Testis (tissue), 3 donors: ENCODE results near the gene RAD9B. TPM values are rescaled to one million over a fixed set of nuclear protein-coding genes. Genes with fewer than 3 reads are reported as not detected.

Experiments
- DNase-seq: peaks from one replicate; pipeline ENCODE4 v3.0.0-alpha.2; 2019
- H3K27ac ChIP-seq, 2 donors: fragments of 200-600 bp; sonication (generic); one replicate each; pipeline ENCODE4 v1.5.1; 2019
- H3K27me3 ChIP-seq: fragments of 200-600 bp; sonication (generic); one replicate; pipeline ENCODE4 v1.5.1; 2019
- H3K36me3 ChIP-seq: fragments of 200-600 bp; sonication (generic); one replicate; pipeline ENCODE4 v1.5.1; 2017; ENCODE audit warnings: low read depth; ENCODE audit errors: missing control alignments
- H3K4me1 ChIP-seq: fragments of 200-600 bp; sonication (generic); one replicate; pipeline ENCODE4 v1.5.1; 2019
- H3K4me3 ChIP-seq, 2 donors: fragments of 200-600 bp; sonication (generic); one replicate each; pipeline ENCODE4 v1.5.1; 2017 to 2019
- H3K9me3 ChIP-seq: fragments of 200-600 bp; sonication (generic); one replicate; pipeline ENCODE4 v1.5.1; 2017
- CTCF ChIP-seq, 3 experiments: fragments of 450-650 bp in 2 of 3; fragments of 200-600 bp in 1 of 3; sonication (generic) in 1 of 3; IDR thresholded peaks; one replicate each; pipeline ENCODE4 v1.5.1; 2016 to 2019; ENCODE audit warnings: antibody characterized with exemption in 3 of 3, mild to moderate bottlenecking in 2 of 3, moderate library complexity in 1 of 3
- POLR2A ChIP-seq: fragments of 450-650 bp; IDR thresholded peaks from one replicate; pipeline ENCODE4 v1.6.1; 2017; ENCODE audit warnings: antibody characterized with exemption, mild to moderate bottlenecking, moderate library complexity
- WGBS, 2 donors: methylation state at CpG; one replicate each; pipeline ENCODE4 v1.1.5; 2018; 5-methylcytosine and 5-hydroxymethylcytosine counted together
- intact Hi-C: fragments of 100-400 bp; cut with DNase I; formaldehyde crosslinking; loops from one replicate; pipeline ENCODE4 v1.15.1; 2023; ENCODE audit warnings: low total_unique reads
- polyA plus RNA-seq: library from polyadenylated mRNA; stranded (reverse); fragments of 350-450 nt; fragmentation: Illumina TruSeq; extraction: RNeasy Lipid Tissue Mini Kit (QIAGEN cat#74804); gene quantifications from one replicate; pipeline ENCODE4 v1.2.3, GENCODE V29; 2014; ENCODE audit warnings: low read depth, low replicate concordance; ENCODE audit not compliant: insufficient read depth
- total RNA-seq, 2 donors: library from RNA; depleted of rRNA; stranded (reverse); fragments of >200 nt; gene quantifications; one replicate each; pipeline ENCODE4 v1.2.3, GENCODE V29; 2016

Gene RAD9B
- total and polyA plus RNA-seq, 3 donors from 2014 or later: 12.8 to 29.1 (median 21.8) TPM

GRCh38 chr12:110528277-110528839 lies 26.2 kb downstream of the RAD9B start:
- H3K27me3 ChIP-seq: no peaks in the 10 kb centered on the region
- 91 to 93% methylated on average over 6 of the region's 6 CpGs for WGBS, 2 donors
- H3K36me3 ChIP-seq: no peaks in the 10 kb centered on the region
- H3K4me3 ChIP-seq: no peak overlapping the region
- H3K27ac ChIP-seq: no peak overlapping the region
- peaks cover 6% of the 10 kb centered on the region for H3K4me1 ChIP-seq
- H3K9me3 ChIP-seq: no peaks in the 10 kb centered on the region
- DNase-seq: no peak
- TF ChIP-seq POLR2A: no peak
- no peak for TF ChIP-seq CTCF (IDR thresholded peaks at IDR 0.05)
- intact Hi-C loops: no loop called here

GRCh38 chr12:110530511-110530910 lies 28.4 kb downstream of the RAD9B start:
- H3K27ac ChIP-seq: no peak overlapping the region
- intact Hi-C loops: no loop called here
- 79 to 94% methylated on average over 2 of the region's 2 CpGs for WGBS, 2 donors

GRCh38 chr12:110531741-110532333 lies 29.7 kb downstream of the RAD9B start:
- WGBS, 2 donors: 7 to 15% methylated on average over 2 of the region's 2 CpGs
- TF ChIP-seq CTCF (IDR thresholded peaks at IDR 0.05) (no peak), POLR2A (no peak)
- Histone ChIP-seq H3K4me1 (peaks cover 6% of the 10 kb centered on the region), H3K36me3 (no peaks in the 10 kb centered on the region), H3K27ac (peak overlapping the region in 1 of 2 donors; percentile 11), H3K27me3 (no peaks in the 10 kb centered on the region), H3K9me3 (no peaks in the 10 kb centered on the region), H3K4me3 (no peak overlapping the region)
- no peak for DNase-seq
- intact Hi-C loops: no loop called here

More at GRCh38 chr12:110530511-110530910, 28.4 kb downstream of the RAD9B start:
- no peak for DNase-seq
- peaks cover 6% of the 10 kb centered on the region for H3K4me1 ChIP-seq
- no peaks in the 10 kb centered on the region for H3K27me3 ChIP-seq
- TF ChIP-seq CTCF (IDR thresholded peaks at IDR 0.05) (no peak), POLR2A (no peak)
- H3K9me3 ChIP-seq: no peaks in the 10 kb centered on the region
- no peak overlapping the region for H3K4me3 ChIP-seq
- no peaks in the 10 kb centered on the region for H3K36me3 ChIP-seq

- H3K9me3 ChIP-seq: no peaks in the 10 kb centered on the region
- peaks cover 6% of the 10 kb centered on the region for H3K4me1 ChIP-seq
- intact Hi-C loops: no loop called here
- no peak overlapping the region for H3K4me3 ChIP-seq
- no peaks in the 10 kb centered on the region for H3K27me3 ChIP-seq
- WGBS, 2 donors: 93% methylated on average over 3 of the region's 3 CpGs
- no peaks in the 10 kb centered on the region for H3K36me3 ChIP-seq
- DNase-seq: no peak
- H3K27ac ChIP-seq: no peak overlapping the region
- TF ChIP-seq POLR2A: no peak
- TF ChIP-seq CTCF (IDR thresholded peaks at IDR 0.05): no peak
Measured at GRCh38 chr12:110532644-110533043, 30.5 kb downstream of the RAD9B start.

- DNase-seq: no peak
- TF ChIP-seq POLR2A (no peak), CTCF (IDR thresholded peaks at IDR 0.05) (no peak)
- no peaks in the 10 kb centered on the region for H3K27me3 ChIP-seq
- H3K4me1 ChIP-seq: peaks cover 6% of the 10 kb centered on the region
- H3K27ac ChIP-seq: no peak overlapping the region
- H3K4me3 ChIP-seq: no peak overlapping the region
- H3K36me3 ChIP-seq: no peaks in the 10 kb centered on the region
- intact Hi-C loops: no loop called here
- no peaks in the 10 kb centered on the region for H3K9me3 ChIP-seq
- WGBS, 2 donors: 66 to 67% methylated on average over 6 of the region's 6 CpGs
Measured at GRCh38 chr12:110533607-110534006, 31.5 kb downstream of the RAD9B start.
